RCC 7860 (cell line): ENCODE data around the gene POLR1A.

Experiments
- DNase-seq: peaks from one replicate; pipeline ENCODE4 v3.0.0-alpha.2; 2015; ENCODE audit warnings: low spot score
- FAIRE-seq: peaks from 2 replicates; lab custom pipeline; 2012; peaks lifted over from hg19 to GRCh38; lab: Jason Lieb, UNC

The POLR1A gene

DNA sequence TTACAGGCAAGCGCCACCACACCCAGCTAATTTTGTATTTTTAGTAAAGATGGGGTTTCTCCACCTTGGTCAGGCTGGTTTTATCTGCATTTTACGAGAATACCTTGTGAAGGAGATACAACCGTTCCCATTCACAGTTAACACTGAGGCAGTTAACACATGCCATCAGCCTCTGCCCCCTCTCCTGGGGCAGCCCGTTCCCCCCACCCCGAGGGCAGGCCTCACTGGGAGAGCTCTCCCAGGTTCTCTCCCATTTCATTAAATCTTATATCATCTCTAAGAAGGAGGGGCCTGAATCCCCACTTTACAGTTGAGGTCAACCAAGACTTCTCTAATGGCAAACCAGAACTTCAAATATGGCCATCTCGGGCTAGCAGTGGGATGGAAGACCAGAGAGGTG lies 121.9 kb downstream of the POLR1A start:
- FAIRE-seq = no peak

GRCh38 chr2:85981579-85982247 lies 124.0 kb downstream of the POLR1A start:
- FAIRE-seq (no peak), DNase-seq (no peak)

More for the DNA sequence above, 121.9 kb downstream of the POLR1A start:
- no peak for DNase-seq

DNA sequence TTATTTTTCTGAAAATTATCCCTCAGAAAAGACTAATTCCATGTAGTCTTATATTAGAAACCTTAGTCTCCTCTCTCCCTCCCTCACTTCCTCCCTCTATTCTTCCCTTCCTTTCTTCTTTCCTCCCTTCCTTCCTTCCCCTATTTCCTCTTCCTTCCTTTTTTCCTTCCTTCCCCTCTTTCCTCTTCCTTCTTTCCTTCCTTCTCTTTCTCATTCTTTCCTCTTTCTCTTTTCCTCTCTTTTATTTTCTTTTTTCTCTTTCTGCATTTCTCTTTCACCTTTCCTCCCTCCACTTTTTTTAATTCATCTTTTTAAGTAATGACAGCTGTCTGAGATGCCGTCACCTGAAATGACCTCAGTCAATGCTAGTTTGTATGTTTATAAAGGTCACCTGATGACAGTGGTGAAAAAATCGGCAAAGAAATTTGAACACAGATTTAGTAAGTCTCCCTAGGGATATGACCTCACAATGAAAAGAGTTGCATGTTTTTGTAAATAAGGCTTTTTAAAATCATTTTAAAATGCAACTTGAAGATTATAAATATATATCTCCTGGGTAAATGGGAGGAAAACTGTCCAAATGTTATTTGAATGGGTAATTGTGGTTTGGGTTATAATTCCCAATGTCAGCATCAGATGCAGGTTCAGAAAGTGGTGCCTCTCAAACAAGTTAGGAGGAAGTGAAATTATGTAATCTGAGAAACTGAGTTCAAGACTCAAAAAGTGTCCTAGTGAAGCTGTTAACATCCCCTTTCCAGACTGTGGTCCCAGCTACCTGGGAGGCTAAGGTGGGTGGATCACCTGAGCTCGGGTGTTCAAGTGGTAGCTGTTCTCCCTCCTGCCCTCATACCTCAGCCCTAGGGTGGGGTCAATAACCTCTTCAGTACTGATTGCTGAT lies 126.6 kb downstream of the POLR1A start:
- DNase-seq (no peak), FAIRE-seq (no peak)

DNA sequence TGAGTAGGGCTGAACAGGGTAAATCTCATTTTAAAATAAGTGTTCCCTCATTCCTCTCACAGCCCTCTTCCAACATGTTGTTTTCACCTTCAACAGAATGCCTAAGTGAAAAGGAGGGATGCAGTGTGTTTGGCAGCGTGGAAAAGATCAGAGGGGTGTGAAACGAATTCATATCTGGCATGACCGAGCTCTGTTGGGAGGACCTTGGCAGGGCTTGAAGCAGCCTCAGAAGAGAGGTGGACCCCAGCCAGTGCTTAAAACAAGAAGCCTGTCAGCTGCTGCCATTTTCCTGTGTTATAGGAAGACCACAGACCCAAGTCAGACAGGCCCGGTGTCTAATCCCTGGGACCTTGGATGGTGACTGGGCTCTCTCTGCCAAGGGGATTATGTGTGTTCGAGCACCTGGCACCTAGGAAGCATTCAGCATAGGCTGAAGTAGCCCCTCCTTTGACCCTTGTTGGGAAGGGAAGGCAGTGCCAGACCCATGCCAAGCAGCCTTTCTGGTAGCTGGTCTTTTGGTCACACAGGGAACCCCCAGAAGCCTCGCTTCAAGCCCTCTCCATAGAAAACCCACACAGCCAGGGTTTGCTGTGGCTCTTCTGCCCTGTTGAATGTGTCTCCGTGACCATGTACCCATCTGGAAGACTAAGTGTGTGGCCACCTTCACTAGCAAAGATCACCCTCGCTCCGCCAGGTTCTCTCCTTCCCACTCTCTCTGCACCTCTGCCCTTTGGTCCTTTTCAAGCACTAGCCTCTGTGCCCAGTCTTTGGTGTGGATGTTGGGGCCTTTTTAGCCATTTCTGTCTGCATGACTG lies 129.4 kb downstream of the POLR1A start:
- FAIRE-seq = no peak

DNA sequence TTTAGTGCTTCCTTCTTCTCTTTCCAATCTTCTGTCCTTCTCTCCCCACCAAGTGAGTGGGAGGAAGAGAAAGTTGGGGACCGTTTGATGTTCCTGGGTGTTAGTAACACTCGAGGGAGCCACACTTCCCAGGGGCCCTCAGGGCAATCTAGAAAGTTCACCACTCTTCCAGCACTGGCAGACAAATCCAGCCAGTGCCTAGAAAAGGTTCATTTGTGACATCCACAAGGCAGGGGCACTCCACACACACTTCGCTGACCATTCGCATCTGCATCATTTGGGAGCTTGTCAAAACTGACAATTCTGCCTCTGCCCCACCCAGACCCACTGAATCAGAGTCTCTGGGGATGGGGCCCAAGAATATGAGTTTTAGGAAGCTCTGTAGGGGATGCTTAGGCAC lies 130.1 kb downstream of the POLR1A start:
- FAIRE-seq (no peak), DNase-seq (no peak)

More for the DNA sequence above, 129.4 kb downstream of the POLR1A start:
- no peak for DNase-seq

DNA sequence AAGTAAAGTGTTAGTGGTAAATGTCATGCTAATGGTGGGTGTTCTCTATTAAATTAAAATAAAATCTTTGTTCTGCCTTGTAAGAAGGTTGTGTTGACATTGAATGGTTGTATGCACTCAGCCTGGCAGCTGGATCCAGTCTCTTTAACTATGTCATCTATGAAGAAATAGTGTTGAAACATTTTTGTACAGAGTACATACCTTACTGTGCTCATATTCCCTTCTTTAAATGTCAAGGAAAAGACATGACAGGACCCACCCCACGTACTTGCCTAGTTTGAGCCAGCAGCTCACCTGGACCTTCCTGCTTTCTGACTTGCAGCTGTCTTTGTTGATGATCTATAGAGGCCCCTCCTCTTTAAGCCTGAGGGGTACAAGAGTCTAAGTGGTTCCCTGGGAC lies 131.3 kb downstream of the POLR1A start:
- FAIRE-seq = no peak
- DNase-seq = no peak

DNA sequence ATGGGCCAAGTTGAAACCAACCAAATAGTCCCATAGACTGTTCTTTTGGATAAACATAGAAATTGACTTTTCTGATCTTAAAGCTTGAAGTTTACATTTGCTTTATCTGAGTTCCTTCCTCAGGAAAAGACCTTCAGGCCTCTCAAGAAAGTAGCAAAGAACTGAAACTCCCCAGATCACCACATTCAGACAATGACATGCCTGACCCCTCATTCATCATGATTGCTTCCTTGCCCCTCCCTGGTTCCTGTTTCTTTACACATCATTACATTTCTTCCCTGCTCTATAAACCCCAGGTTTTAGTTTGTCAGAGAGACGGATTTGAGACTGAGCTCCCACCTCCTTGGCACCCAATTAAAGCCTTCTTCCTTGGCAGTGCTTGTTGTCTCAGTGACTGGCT lies 133.3 kb downstream of the POLR1A start:
- DNase-seq (no peak), FAIRE-seq (no peak)

- DNase-seq (no peak), FAIRE-seq (no peak)
Observed at GRCh38 chr2:85971366-85971765, 134.3 kb downstream of the POLR1A start.
